ENCODE results near the gene SYT7.

The SYT7 gene

DNA sequence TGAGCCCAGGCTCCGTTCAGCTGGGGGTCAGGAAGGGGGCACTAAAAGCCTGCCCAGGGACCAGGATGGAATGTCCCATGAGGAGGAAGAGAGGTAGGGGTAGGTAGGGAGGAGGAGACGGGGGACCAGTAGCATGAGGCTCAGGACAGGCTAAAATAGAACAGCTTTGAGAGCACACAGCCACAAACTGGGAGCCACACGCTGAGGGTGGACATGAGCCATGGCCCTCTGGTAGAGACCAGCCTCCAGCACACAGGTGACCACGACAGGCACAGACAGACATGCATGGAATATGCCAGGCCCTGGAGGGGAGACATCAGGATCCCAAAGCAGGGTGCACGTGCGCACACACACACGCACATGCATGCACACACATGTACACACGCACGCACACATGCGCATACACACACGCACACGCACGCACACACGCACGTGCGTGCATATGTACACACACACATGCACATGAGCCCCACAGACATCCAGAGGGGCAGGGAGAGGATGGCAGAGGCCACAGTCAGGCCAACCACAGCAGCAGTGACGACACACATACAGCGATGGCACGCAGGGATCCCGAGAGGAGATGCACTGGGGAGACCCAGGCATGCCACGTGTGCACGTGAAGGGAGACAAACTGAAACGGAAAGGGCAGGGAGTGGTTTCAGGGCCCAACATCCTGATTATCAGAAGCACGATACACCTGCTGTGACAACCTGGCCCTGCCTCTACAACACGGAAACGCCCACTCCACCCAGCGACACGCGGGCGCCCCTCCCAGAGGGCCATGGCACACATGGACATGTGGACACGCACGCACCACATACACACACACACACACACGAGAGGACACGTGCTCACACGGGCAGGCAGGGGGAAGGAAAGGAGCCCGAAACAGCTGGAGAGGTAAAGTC lies 46.6 kb downstream of the SYT7 start:
- no peak for DNase-seq

DNA sequence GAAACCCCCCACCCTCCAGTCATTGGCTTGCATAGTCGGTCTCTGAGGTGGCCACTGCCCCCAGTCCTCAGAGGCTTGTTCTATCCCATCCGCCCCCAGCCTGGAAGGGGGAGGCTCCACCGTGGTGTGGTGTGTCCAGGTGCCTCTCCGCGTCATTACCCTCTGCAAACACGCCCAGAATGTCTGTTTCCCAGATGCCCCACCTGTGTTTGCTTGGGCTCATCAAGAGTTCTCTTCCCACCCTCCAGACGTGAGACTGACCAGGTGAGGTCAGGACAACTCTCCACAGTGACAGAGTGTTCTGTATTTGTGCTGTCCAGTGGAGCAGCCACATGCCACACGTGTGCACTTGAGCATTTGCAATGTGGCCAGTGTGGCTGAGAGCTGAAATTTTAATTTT lies 47.5 kb downstream of the SYT7 start:
- DNase-seq = no peak

DNA sequence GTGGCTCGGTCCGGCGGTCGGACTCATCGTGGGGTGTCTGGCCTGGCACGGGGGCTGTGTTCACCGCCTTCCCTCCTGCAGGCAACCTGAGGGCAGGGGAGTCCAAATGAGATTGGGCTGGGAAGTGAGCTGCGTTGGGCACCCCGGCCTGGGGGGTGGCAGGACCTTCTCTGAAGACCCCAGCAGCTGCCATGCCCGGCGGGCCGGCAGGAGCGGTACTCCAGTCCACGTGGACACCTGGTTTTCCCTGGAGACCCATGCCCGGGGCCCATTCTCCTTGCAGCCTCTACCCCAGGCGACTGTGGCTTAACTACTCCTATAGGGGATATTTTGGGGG lies 47.9 kb downstream of the SYT7 start:
- DNase-seq = no peak

DNA sequence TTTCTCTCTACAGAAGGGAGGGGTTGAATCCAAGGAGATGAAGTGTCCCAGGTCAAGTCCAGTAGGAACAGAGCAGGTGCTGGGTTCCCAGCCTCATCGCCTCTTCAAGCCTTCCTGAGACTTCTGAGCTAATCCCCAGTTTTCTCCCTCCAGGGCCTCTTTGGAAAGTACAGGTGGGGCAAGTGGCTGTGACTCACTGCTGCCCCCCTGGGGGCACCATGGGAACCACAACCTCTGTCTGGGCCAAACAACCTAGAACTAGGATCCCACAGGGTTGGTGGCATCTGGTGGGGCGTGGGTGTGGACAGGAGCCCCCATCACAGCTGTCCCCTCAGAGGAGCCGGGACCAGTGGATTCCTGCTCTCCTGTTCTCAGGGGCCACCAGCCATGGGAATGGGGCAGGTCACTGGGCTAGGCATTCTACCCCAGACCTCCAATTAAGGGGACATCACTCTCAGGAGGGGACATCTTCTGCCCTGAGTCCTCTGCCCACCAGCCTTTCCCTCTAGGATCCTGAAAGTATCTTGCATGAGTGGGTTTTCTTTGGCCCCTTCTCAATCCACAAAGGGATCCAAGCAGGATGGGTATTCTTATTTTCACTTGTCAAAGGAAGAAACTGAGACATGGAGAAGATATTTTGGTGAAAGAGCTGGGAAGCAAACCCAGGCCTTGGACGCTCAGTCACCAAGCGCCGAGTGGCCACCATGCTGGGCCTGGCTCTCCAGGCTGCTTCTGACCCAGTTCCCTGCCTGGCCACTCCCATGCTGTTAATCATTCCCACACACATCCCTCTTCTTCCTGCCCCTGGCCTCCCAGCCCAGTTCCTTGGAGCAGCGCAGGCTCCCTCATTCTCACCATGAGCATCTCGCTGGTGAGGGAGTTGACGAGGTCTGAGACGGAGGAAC lies 48.5 kb downstream of the SYT7 start:
- peak; percentile 28 for DNase-seq

DNA sequence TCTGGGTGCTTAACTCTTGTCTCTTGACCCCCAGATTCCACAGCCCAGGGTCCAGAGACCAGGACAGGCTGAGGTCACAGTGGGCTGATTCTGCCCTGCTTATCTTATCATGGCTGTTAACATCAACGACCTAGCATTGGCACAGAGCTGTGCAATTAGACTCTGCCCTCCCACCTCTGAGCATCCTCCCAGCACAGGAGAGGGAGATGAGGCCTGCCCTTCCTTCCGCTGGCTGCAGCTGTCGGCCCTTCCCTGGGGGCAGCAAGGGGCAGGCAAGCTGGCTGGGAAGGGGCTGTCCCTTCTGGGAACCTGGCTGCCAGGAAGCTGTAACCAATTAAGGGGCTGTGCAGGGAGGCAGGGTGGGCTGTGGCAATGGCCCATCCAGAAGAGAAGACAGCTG lies 49.8 kb downstream of the SYT7 start:
- DNase-seq = no peak

DNA sequence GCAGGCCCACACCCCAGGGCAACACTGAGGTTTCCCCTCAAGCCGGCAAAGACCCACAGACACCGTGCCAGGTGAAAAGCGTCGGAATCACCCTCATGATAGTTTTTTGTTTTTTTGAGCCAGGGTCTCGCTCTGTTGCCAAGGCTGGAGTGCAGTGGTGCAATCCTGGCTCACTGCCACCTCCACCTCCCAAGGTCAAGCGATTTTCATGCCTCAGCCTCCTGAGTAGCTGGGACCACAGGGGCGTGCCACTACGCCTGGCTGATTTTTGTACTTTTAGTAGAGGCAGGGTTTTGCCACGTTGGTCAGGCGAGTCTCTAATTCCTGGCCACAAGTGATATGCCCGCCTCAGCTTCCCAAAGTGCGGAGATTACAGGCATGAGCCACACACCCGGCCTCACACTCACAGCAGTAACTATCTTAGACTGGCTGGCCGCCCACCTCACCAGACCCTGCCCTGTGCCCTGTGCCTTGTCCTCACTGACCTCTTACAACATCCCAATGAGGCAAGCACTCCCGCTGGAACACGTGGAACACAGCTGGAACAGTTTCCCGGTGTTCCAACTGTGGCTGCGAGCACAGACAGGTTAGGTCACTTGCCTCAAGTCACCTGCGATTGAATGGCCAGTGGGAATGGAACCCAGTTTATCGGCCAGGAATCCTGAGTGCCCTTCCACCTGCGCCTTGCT lies 51.2 kb downstream of the SYT7 start:
- no peak for DNase-seq

DNA sequence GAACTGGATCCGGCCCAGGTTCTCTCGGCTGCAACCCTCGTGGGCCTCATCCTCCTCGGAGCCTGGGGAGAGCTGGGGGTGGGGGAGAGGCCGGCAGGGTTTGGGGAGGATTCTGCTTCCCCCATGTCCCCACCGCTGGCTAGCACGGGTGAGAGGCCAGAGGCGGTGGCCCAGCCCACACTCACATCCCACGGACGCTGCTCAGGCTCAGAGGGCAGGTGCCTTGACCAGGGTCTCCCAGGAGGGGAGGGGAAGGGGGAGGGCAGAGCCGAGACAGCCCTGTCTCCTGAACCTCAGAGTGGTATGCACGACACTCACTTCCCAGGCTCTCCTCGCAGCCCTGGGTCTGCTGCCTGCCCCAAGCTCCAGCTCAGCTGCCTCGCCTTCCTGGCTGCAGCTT lies 52.8 kb downstream of the SYT7 start:
- DNase-seq = no peak

DNA sequence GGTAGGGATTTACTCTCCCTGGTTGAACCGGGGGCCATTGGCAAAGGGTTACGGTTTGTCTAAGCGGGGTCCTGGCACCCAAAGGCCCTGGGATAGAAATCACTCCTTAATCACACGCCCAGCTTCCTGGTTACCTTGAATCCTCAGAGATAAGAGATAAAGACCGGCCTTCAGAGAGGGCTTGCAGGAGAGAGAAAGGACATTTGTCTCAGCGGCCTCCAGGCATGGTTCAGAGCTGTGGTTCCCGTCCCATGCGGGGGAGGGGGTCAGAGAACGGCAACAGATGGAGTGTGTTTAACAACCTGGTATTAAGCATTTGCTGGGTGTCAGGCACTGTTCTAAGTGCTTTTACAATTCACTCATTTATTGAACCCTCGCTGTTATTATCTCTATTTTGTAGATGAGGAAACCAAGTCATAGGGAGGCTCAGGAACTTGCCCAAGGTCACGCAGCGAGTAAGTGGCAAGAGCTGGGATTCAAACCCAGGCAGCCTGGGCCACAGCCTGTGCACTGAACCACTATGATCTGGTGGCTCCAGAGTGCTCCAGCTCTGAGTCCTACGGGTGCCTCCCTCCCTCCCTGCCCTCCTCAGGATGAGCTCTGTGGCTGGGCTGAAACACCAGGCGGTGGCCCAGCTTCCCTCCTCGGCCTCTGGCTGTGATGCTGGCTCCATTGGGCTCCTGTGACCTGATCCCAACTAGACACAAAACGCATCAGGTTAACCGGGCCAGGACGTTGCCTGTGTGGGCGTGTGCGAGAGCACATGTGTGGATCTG lies 53.7 kb downstream of the SYT7 start:
- DNase-seq = no peak

DNA sequence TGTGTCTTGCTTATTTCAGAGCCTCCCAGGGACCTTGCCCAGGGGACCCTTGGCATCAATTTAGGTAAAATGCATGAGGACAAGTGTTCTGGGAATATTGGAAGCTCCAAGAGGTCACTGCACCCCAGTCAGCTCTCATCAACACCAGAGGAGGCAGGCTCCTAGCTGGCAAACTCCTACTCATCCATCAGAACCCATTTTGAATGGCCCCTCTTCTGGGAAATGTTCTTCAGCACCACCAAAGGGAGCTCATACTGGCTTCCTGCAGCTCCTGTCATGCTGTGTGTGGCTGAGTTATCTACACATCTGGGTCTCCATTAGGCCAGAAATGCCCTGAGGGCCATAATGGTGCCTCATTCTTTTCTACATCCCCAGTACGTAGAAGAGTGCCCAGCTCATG lies 54.6 kb downstream of the SYT7 start:
- DNase-seq = no peak

DNA sequence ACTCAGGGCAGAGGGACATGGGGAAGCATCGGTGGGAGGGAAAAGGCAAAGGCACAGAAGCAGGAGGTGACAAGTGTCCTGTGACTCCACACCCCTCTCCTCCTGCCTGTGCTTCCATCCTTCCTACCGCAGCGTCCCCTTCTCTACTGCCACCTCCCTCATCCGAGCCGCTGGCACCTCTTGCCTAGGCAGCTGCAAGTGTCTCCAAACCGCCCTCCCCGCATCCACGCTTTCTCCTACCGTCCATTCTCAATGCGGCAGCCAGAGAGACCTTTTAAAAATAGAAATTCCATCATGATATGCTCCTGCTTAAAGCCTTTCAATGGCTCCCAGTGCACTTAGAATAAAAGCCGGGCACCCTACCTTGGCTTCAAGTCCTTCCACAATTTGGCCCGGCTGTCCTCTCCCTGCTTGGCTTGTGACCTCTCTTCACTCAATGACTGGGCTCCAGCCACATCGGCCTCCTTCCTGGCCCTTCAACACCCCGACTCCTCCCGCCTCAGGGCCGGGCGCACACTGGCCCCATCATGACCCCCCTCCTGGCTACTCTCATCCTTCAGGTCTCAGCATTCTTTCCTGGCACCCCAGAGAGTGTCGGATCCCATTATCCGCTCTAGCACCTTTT lies 55.8 kb downstream of the SYT7 start:
- DNase-seq = no peak

DNA sequence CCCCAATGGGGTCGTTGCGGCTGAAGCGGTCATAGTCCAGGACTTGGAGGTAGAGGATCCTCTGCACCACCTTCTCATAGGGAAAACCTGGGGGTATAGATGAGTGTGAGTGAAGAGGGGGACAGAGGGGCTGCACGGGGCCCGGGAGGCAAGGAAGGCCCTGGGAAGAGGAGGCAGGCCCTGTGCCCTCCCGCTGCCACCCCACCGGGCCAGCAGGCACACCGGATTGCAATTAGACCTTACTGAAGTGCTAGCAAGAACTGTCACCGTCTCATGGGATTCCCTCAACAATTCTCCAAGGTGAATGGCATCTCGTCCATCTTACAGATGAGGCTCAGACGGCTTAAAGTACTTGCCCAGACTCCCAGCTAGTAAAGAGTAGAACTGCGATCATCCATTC lies 56.4 kb downstream of the SYT7 start:
- DNase-seq = no peak

DNA sequence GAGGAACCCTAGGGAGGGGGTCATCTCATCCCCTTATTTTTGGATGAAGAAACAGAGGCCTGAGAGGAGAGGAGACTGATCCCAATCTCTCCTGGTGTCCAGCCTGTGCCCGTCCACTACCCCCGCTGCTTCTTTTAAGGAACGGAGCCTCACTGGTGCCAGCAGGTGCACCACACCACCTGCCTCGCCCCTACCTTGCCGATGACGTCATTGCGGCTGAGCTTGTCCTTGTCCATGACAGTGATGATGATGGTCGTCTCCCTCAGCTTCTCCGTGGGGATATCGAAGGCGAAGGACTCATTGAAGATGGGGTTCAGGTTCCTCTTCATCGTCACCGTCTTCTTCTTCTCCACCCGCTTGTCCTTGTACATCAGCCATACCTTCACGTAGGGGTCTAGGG lies 58.0 kb downstream of the SYT7 start:
- DNase-seq = no peak

DNA sequence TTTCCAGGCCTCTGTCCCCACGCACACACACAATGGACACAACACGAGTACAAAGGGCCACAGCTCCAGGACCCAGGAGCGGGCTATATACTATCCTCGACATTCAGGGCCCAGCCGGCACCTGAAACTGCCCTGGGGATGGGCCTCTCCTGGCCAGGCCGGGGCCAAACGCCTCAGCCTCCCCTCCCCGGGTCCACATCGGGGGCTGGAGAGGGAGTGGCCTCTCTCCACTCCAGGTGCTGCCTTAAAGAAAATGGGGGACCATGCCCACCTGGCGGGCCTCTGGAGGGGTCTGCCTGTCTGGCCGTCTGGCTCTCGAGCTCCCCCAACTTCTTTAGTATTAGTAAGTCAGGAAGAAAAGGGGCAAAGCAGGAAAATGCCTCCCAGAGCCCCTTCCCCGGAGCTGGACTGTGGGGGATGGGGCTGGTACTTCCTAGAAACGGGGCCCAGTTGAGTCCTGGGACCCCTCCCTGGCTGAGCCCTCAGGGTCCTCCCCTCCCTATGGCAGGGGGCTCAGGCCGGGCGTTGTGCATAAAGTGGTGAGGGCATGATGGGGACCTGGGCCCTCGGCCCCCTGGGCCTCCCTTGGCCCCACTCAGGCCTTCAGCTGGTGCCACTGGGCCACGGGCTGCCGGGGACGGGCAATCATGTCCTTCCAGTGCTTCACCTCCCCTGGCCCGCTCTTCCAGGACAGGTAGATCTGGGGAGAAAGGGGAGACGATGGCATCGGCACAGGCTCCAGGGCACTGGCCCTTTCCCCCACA lies 62.7 kb downstream of the SYT7 start:
- DNase-seq = no peak

DNA sequence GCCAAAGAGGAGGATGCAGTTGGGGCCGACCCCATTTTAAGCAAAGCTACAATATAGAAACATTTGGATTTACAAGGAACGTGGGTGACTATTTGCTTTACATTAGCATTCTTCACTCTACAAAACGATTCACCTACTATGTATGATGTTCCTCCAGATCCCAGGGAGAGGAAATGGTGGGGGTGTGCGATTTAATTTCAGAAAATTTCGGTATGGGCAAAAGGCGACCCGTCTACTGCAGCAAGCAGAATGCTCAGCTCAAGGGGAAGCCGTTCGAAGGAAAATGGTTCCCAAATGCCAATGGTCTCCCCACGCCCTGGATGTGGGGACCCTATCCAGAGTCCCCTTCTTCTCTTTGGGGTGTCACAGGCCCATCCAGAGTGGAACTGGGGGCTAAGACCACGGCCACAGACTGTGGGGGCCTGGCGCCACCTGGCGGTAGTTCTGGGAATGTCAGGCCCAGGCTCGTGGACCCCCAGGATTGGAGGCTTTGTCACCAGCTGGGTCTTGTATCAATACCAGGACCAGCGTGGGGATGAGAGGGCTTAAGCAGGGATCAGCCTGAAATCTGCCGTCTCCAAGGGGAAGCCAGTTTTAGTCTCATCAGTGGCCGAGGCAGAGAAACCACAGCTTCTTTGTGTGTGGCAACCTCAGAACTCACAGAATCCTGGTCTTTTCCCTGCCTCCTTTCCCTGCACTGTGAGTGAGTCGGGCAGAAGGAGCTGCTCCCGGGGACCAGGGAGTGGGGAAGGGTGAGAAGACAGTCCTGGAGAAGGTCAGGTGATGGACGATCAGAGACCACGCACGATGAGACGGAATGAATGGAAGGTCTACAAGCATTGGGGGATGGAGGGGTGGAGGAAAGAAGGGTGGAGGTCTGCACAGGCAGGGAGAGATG lies 64.0 kb downstream of the SYT7 start:
- DNase-seq = no peak

DNA sequence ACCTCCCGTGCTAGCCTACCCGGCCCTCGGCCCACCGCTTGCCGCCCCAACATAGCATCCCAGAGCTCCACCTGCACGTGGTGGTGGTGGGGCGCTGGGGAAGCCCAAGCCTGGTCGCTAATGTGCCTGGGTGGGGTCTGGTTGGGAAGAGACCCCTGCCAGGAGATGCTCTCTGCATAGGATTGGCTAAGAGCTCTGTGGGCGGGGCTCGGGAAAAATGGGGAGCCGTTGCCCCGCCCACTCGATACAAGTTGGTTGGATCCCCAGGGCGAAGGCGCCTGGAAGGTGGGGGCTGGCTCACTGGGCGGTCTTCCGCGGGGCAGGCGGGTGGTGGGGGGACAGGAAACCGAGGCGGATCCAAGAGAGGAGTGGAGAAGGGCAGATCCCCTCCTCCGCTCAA lies 64.7 kb downstream of the SYT7 start:
- no peak for DNase-seq

DNA sequence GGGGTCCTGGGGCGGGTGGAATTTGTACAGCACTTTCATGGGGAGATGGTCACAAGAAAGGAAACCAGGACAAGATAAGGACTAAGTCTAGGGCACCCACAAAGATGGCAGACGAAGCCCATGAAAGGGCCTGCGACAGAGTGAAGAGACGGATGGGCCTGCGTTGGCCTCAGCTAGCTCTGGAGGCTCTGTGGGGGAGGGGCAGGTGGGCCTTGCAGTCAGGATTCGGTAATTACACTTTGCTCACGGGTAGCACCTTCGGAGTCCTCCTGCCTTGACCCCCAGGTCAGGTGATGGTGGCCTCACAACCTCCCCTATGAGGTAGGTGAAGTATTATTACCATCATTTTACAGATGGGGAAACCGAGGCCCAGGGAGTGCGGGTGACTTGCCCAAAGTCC lies 65.2 kb downstream of the SYT7 start:
- DNase-seq = no peak

DNA sequence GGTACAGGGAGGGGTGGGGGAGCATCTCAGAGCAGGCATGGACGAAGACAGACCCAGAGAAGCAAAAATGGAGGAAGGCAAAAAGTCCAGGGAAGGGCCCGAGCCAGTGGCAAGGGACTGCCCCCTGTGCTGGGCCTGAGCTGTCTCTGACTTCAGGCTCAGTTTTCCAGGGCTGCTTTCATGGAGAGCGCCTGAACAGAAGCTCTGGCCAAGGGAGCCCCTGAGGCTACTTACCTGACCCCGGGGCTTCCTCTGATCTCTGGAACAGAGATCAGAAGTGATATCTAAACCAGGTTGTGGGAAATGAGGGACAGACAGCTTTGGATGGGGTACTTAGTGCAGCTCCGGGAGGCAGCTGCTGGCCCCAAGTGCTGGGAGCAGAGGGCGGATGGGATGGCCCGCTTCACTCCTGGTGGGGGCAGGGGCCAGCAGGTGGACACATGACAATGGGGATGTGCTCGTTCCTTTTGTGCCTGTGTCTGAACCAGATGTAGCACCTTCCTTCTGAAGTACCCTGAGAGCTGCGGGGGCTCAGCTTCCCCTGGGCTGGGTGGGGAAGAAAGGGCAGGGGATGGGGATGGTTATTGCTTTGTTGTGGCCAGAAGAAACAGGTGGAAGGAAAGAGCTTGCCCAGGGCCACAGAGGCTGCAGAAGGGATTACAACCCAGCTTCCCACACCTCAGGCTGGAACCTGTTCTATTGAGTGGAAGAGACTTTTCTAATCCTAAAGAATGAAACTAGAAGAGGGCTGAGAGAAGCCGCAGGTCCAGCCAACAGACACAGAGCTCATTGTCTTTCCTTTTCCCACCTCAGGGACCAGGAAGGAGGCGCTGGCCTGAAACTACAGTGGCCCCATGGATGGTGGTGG lies 66.6 kb downstream of the SYT7 start:
- DNase-seq = no peak

DNA sequence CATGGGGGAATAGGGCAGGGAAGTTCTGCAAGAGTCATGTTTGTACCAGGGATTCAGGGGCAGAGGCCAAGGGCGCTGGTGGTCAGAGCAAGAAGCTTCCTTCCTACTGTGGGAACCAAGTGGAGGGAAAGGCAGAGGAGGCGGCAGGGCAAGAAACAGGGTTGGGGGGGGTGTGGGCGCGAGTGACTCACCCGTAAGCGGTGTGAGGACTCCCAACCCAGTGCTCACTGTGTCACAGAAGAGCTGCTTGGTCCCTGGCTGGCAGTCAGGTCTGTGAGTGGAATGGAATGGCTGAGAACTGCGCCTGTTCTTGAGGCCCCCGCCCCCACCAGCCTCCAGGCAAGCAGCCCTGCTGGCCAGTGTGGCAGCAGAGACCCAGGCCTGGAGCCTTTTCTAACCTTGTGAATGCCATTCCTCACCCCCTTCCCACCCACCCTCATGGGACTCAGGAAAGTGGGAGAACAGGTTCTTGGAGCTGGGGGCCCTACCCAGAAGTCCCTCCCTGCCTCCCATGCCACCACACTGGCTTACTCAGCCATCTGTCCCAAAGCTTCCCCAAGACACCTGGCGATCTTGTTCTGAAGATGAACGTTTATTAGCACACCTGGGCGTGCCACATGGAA lies 67.6 kb downstream of the SYT7 start:
- DNase-seq = no peak

DNA sequence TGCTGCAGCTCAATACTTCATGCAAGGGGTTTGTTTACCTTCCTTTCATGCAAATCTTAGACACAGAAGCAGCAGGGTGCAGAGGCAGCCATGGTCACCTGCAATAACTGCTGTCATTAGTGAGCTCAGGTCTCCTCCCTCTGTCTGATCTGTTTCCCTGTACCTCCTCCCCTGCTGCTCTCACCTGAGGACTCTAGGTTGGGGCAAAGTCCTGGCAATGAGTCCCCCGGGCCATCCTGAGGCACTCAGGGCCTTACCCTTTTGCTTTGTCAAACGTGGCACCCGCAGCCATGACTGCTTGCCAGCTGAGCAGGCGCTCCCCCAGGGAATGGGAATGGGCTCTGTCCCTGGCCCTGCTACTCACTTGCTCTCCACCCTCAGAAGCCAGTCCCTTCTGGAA lies 68.4 kb downstream of the SYT7 start:
- DNase-seq = no peak

Measured in NCI-H226 (cell line).